ENCODE results near the gene NECTIN3.
A peak's percentile ranks its signal among the peaks of the same experiment; 100 is the strongest.

Gene NECTIN3

GRCh38 chr3:111084911-111085310, 13.3 kb downstream of the NECTIN3 start:
- DNase-seq: no peak

GRCh38 chr3:111087924-111088469, 16.4 kb downstream of the NECTIN3 start:
- DNase-seq: no peak

- DNase-seq: no peak
Observed at GRCh38 chr3:111096487-111097209, 25.0 kb downstream of the NECTIN3 start.

- DNase-seq: no peak
Observed at GRCh38 chr3:111103807-111104206, 32.2 kb downstream of the NECTIN3 start.

GRCh38 chr3:111106993-111107661, 35.5 kb downstream of the NECTIN3 start:
- DNase-seq: no peak

GRCh38 chr3:111107662-111108035, 36.0 kb downstream of the NECTIN3 start:
- DNase-seq: no peak

- DNase-seq: no peak
Observed at GRCh38 chr3:111112913-111113312, 41.3 kb downstream of the NECTIN3 start.

GRCh38 chr3:111128884-111129283, 57.3 kb downstream of the NECTIN3 start:
- no peak for DNase-seq

- DNase-seq: no peak
Observed at GRCh38 chr3:111130827-111131226, 59.2 kb downstream of the NECTIN3 start.

- no peak for DNase-seq
Observed at GRCh38 chr3:111134302-111134701, 62.7 kb downstream of the NECTIN3 start.

GRCh38 chr3:111151438-111151837, 79.8 kb downstream of the NECTIN3 start:
- DNase-seq: peak in 1 of 2 experiments; percentile 31

GRCh38 chr3:111152496-111152895, 80.9 kb downstream of the NECTIN3 start:
- no peak for DNase-seq

GRCh38 chr3:111156517-111156916, 84.9 kb downstream of the NECTIN3 start:
- DNase-seq: no peak

GRCh38 chr3:111159391-111159790, 87.8 kb downstream of the NECTIN3 start:
- DNase-seq: no peak

GRCh38 chr3:111164621-111165020, 93.0 kb downstream of the NECTIN3 start:
- DNase-seq: no peak

GRCh38 chr3:111165411-111165810, 93.8 kb downstream of the NECTIN3 start:
- DNase-seq: no peak

- no peak for DNase-seq
Observed at GRCh38 chr3:111173328-111173900, 101.8 kb downstream of the NECTIN3 start.

- DNase-seq: no peak
Observed at GRCh38 chr3:111173906-111174305, 102.3 kb downstream of the NECTIN3 start.

- no peak for DNase-seq
Observed at GRCh38 chr3:111190518-111190917, 118.9 kb downstream of the NECTIN3 start.

GRCh38 chr3:111193472-111193871, 121.9 kb downstream of the NECTIN3 start:
- no peak for DNase-seq

GRCh38 chr3:111194048-111194447, 122.4 kb downstream of the NECTIN3 start:
- no peak for DNase-seq

GRCh38 chr3:111197485-111197884, 125.9 kb downstream of the NECTIN3 start:
- no peak for DNase-seq

GRCh38 chr3:111200027-111200426, 128.4 kb downstream of the NECTIN3 start:
- no peak for DNase-seq

Measured in SW 1271 (cell line).